Activated T-helper 1 cell treated with anti-CD3 and anti-CD28 coated beads, Interleukin-12 subunit alpha, Interleukin-12 subunit beta, Interleukin-2, Interleukin-4 antibody, amounts not matched to agents 30 ng/mL and 10 ng/mL and 1 ng/mL, durations not matched to agents 14 hours and 24 hours and 36 hours (primary cell): ENCODE results near the gene KCNJ6. TPM values are rescaled to one million over a fixed set of nuclear protein-coding genes. Genes with fewer than 3 reads are reported as not detected.
"Not testable (repeated sequence)": the region's sequence is repeated elsewhere in the genome, so short reads cannot be mapped to it uniquely, and the experiment has no call there.

Experiments used
- DNase-seq: peaks from one replicate; pipeline ENCODE4 v3.0.0; 2021; ENCODE audit warnings: low spot score
- H3K27ac Mint-ChIP-seq: one replicate; pipeline ENCODE4 v1.8.0; 2021; ENCODE audit warnings: mild to moderate bottlenecking, mixed read lengths
- H3K27me3 Mint-ChIP-seq: one replicate; pipeline ENCODE4 v1.8.0; 2022; ENCODE audit warnings: mild to moderate bottlenecking, moderate library complexity, mixed read lengths; ENCODE audit not compliant: insufficient read depth
- H3K36me3 Mint-ChIP-seq: one replicate; pipeline ENCODE4 v1.8.0; 2021; ENCODE audit warnings: low read depth, mixed read lengths
- H3K4me1 Mint-ChIP-seq: one replicate; pipeline ENCODE4 v1.8.0; 2021; ENCODE audit warnings: low read depth, mixed read lengths
- H3K4me3 Mint-ChIP-seq: one replicate; pipeline ENCODE4 v1.8.0; 2021; ENCODE audit warnings: mild to moderate bottlenecking, moderate library complexity, mixed read lengths
- H3K9me3 Mint-ChIP-seq: one replicate; pipeline ENCODE4 v1.8.0; 2021; ENCODE audit warnings: mixed read lengths
- intact Hi-C: fragments of 100-400 bp; cut with micrococcal nuclease; formaldehyde crosslinking; loops from one replicate; pipeline ENCODE4 v1.15.1; 2024
- total RNA-seq: library from RNA; stranded (reverse); gene quantifications from 2 replicates; pipeline ENCODE4 v1.2.3, GENCODE V29; 2022

KCNJ6 gene
- total RNA-seq, 1 donor from 2014 or later = not detected

DNA sequence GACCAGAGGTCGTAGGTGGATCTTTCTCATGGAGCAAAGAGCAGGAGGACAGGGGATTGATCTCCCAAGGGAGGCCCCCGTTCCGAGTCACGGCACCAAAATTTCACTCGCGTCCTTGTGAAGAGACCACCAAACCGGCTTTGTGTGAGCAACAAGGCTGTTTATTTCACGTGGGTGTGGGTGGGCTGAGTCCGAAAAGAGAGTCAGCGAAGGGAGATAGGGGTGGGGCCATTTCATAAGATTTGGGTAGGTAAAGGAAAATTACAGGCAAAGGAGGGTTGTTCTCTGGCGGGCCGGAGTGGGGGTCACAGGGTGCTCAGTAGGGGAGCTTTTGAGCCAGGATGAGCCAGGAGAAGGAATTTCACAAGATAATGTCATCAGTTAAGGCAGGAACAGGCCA lies 324.3 kb downstream of the KCNJ6 start:
- intact Hi-C loops, H3K27me3 Mint-ChIP-seq, H3K27ac Mint-ChIP-seq: not testable (repeated sequence)

DNA sequence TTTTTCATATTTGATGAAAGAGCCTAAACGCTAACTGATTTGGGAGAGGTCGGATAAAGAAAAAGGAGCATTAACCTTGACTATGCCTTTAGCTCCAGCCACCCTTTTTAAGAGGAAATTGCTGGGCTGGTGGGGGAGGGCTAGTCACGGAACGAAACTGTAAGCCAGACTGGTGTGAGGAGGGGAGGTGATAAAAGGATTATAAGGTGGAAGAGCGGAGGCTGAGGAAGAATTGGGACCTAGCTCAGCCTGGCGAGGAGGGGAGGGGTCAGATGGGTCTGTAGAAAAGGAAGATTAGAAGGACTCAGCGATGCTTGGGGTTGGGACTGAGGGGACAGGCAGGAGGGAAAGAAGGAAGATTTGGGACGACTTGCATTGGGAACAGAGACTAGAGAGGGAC lies 325.4 kb downstream of the KCNJ6 start:
- H3K36me3 Mint-ChIP-seq, H3K27me3 Mint-ChIP-seq, DNase-seq, H3K27ac Mint-ChIP-seq, H3K4me1 Mint-ChIP-seq, H3K9me3 Mint-ChIP-seq, H3K4me3 Mint-ChIP-seq, intact Hi-C loops: not testable (repeated sequence)

More for the DNA sequence above, 324.3 kb downstream of the KCNJ6 start:
- H3K9me3 Mint-ChIP-seq, DNase-seq, H3K4me1 Mint-ChIP-seq, H3K4me3 Mint-ChIP-seq, H3K36me3 Mint-ChIP-seq: not testable (repeated sequence)

DNA sequence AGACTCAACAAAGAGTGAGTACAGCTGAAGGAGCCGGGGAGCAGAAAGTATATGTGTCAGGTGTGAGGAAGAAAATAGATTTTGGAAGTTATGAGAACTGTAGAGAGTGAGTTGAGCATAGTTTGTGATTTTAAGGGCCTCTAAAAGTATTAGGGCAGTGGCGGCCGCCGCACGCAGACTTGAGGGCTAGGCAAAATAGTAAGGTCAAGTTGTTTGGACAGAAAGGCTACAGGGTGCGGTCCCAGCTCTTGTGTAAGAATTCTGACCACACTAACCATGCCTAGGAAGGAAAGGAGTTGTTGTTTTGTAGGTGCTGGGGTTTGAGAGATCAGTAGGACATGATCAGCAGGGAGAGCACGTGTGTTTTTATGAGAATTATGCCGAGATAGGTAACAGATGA lies 327.6 kb downstream of the KCNJ6 start:
- H3K4me3 Mint-ChIP-seq, H3K4me1 Mint-ChIP-seq, intact Hi-C loops, H3K27me3 Mint-ChIP-seq, DNase-seq, H3K9me3 Mint-ChIP-seq, H3K27ac Mint-ChIP-seq, H3K36me3 Mint-ChIP-seq: not testable (repeated sequence)

DNA sequence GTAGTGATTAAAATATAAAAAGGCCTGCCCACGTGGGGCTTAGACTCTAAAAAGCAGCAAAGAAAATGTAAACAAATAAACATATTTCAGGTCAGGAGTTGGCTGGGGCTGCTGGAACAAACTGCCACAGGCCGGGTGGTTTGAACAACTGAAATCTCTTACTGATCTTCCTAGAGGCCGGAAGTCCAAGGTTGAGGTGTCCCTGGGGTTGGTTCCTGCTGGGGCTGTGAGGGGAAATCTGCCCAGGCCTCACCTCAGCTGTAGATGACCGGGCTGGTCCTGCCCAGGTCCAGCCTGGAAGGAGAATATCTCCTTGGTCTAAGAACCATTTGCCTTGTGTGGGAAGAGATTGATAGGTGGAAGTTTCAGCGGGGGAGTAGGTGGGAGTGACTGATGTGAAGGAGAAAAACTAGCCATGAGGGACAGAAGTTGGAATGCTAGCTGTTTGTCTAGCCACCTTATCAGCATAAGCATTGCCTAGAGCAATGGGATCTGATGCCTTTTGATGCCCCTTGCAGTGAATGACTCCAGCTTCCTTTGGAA lies 328.6 kb downstream of the KCNJ6 start:
- peaks cover 3% of the 10 kb centered on the region for H3K27me3 Mint-ChIP-seq
- no peak overlapping the region for H3K27ac Mint-ChIP-seq
- H3K4me1 Mint-ChIP-seq = no peaks in the 10 kb centered on the region
- no peaks in the 10 kb centered on the region for H3K9me3 Mint-ChIP-seq
- intact Hi-C loops = no loop called here
- DNase-seq = no peak
- H3K4me3 Mint-ChIP-seq = no peak overlapping the region
- no peaks in the 10 kb centered on the region for H3K36me3 Mint-ChIP-seq

GRCh38 chr21:37587203-37587602 lies 329.1 kb downstream of the KCNJ6 start:
- no peaks in the 10 kb centered on the region for H3K9me3 Mint-ChIP-seq
- no peak for DNase-seq
- no peaks in the 10 kb centered on the region for H3K4me1 Mint-ChIP-seq
- H3K36me3 Mint-ChIP-seq = no peaks in the 10 kb centered on the region
- H3K27me3 Mint-ChIP-seq = peaks cover 3% of the 10 kb centered on the region
- intact Hi-C loops = no loop called here
- no peak overlapping the region for H3K27ac Mint-ChIP-seq
- no peak overlapping the region for H3K4me3 Mint-ChIP-seq

DNA sequence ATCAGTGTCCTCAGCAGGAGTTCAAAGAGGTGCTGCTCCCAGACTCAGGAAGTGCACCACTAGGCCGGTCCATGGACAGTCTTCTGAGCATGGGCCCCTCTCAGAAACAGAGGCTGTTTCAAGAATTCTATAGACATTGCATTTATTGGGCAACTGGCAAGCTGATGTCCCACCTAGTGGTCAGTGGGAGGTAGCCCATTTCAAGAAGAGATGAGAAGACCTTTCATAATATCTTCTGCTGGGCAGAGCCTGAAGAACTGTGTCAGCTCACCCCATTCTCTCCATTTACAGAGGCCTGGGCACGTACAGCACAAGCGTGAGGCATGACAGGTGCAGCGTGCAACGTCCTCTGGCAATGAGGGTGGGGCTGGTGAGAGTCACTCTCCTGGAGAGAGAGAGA lies 333.7 kb downstream of the KCNJ6 start:
- DNase-seq = no peak
- Mint-ChIP-seq H3K9me3 (peaks cover 19% of the 10 kb centered on the region), H3K4me1 (no peaks in the 10 kb centered on the region), H3K4me3 (no peak overlapping the region), H3K27ac (no peak overlapping the region), H3K36me3 (no peaks in the 10 kb centered on the region), H3K27me3 (peaks cover 7% of the 10 kb centered on the region)
- intact Hi-C loops = no loop called here

- Mint-ChIP-seq H3K27me3 (peaks cover 7% of the 10 kb centered on the region), H3K9me3 (peaks cover 19% of the 10 kb centered on the region), H3K4me1 (no peaks in the 10 kb centered on the region), H3K27ac (no peak overlapping the region), H3K4me3 (peak overlapping the region; percentile 26), H3K36me3 (no peaks in the 10 kb centered on the region)
- intact Hi-C loops = no loop called here
- DNase-seq = no peak
These were observed 335.6 kb downstream of the KCNJ6 start for GRCh38 chr21:37580666-37581065.

- H3K4me1 Mint-ChIP-seq = no peaks in the 10 kb centered on the region
- no peak for DNase-seq
- H3K36me3 Mint-ChIP-seq = no peaks in the 10 kb centered on the region
- H3K27ac Mint-ChIP-seq = no peak overlapping the region
- H3K27me3 Mint-ChIP-seq = peaks cover 9% of the 10 kb centered on the region
- peaks cover 19% of the 10 kb centered on the region for H3K9me3 Mint-ChIP-seq
- no peak overlapping the region for H3K4me3 Mint-ChIP-seq
- intact Hi-C loops = no loop called here
These were observed 336.9 kb downstream of the KCNJ6 start for GRCh38 chr21:37579356-37579755.

- no peak for DNase-seq
- intact Hi-C loops = no loop called here
- Mint-ChIP-seq H3K9me3 (peaks cover 19% of the 10 kb centered on the region), H3K27me3 (peaks cover 9% of the 10 kb centered on the region), H3K27ac (no peak overlapping the region), H3K36me3 (no peaks in the 10 kb centered on the region), H3K4me3 (no peak overlapping the region), H3K4me1 (no peaks in the 10 kb centered on the region)
These were observed 337.7 kb downstream of the KCNJ6 start for GRCh38 chr21:37578471-37579126.

GRCh38 chr21:37576929-37577328 lies 339.3 kb downstream of the KCNJ6 start:
- H3K27ac Mint-ChIP-seq, H3K4me1 Mint-ChIP-seq, DNase-seq, H3K4me3 Mint-ChIP-seq, intact Hi-C loops, H3K27me3 Mint-ChIP-seq, H3K36me3 Mint-ChIP-seq: not testable (repeated sequence)
- peaks cover 19% of the 10 kb centered on the region for H3K9me3 Mint-ChIP-seq

GRCh38 chr21:37575580-37575979 lies 340.7 kb downstream of the KCNJ6 start:
- no peaks in the 10 kb centered on the region for H3K36me3 Mint-ChIP-seq
- DNase-seq = no peak
- H3K27ac Mint-ChIP-seq = no peak overlapping the region
- no peaks in the 10 kb centered on the region for H3K4me1 Mint-ChIP-seq
- peaks cover 11% of the 10 kb centered on the region for H3K27me3 Mint-ChIP-seq
- intact Hi-C loops = no loop called here
- H3K4me3 Mint-ChIP-seq = no peak overlapping the region
- peaks cover 19% of the 10 kb centered on the region for H3K9me3 Mint-ChIP-seq

- intact Hi-C loops = no loop called here
- DNase-seq = no peak
- Mint-ChIP-seq H3K27me3 (peaks cover 11% of the 10 kb centered on the region), H3K4me1 (no peaks in the 10 kb centered on the region), H3K4me3 (no peak overlapping the region), H3K27ac (no peak overlapping the region), H3K9me3 (peaks cover 18% of the 10 kb centered on the region), H3K36me3 (no peaks in the 10 kb centered on the region)
These were observed 341.5 kb downstream of the KCNJ6 start for GRCh38 chr21:37574751-37575150.

GRCh38 chr21:37574316-37574715 lies 341.9 kb downstream of the KCNJ6 start:
- Mint-ChIP-seq H3K27me3 (peaks cover 13% of the 10 kb centered on the region), H3K27ac (no peak overlapping the region), H3K4me1 (no peaks in the 10 kb centered on the region), H3K4me3 (no peak overlapping the region), H3K9me3 (peaks cover 14% of the 10 kb centered on the region), H3K36me3 (no peaks in the 10 kb centered on the region)
- intact Hi-C loops = no loop called here
- DNase-seq = no peak

- Mint-ChIP-seq H3K27ac (no peak overlapping the region), H3K36me3 (no peaks in the 10 kb centered on the region), H3K9me3 (no peaks in the 10 kb centered on the region), H3K4me1 (no peaks in the 10 kb centered on the region), H3K27me3 (peaks cover 20% of the 10 kb centered on the region), H3K4me3 (no peak overlapping the region)
- DNase-seq = no peak
- intact Hi-C loops = no loop called here
These were observed 344.8 kb downstream of the KCNJ6 start for GRCh38 chr21:37571442-37571841.
